Right lobe of liver (tissue), 6 donors: ENCODE data around the gene NBPF19. TPM values are rescaled to one million over a fixed set of nuclear protein-coding genes. Genes with fewer than 3 reads are reported as not detected.
"Not testable (repeated sequence)": the region's sequence is repeated elsewhere in the genome, so short reads cannot be mapped to it uniquely, and the experiment has no call there.

Experiments used
- ATAC-seq, 4 donors: fragments of 200-7000 bp; cut with Tn5 transposase; one replicate each; pipeline ENCODE4 v1.9.1; 2020; ENCODE audit warnings: mild to moderate bottlenecking in 4 of 4, moderate library complexity in 4 of 4
- DNase-seq, 3 donors: peaks; one replicate each; pipeline ENCODE4 v3.0.0-alpha.2; 2020
- H3K27ac ChIP-seq, 3 donors: fragments of 200-600 bp; one replicate each; pipeline ENCODE4 v1.8.0; 2022
- H3K27me3 ChIP-seq, 2 donors: fragments of 200-600 bp; one replicate each; pipeline ENCODE4 v1.8.0; 2022
- H3K36me3 ChIP-seq, 4 donors: fragments of 200-600 bp; sonication (generic) in 1 of 4; one replicate each; pipeline versions ENCODE4 v1.5.1 to v1.8.0; 2017 to 2022; ENCODE audit warnings: control low read depth in 1 of 4
- H3K4me1 ChIP-seq, 4 donors: fragments of 200-600 bp; sonication (generic) in 1 of 4; one replicate each; pipeline versions ENCODE4 v1.5.1 to v1.8.0; 2017 to 2022; ENCODE audit warnings: control low read depth in 1 of 4
- H3K4me3 ChIP-seq, 3 donors: fragments of 200-600 bp; one replicate each; pipeline ENCODE4 v1.8.0; 2022
- H3K9me3 ChIP-seq, 4 donors: fragments of 200-600 bp; sonication (generic) in 1 of 4; one replicate each; pipeline versions ENCODE4 v1.5.1 to v1.8.0; 2017 to 2022; ENCODE audit warnings: control low read depth in 1 of 4
- WGBS: methylation state at CpG from one replicate; pipeline ENCODE4 v1.1.6; 2018; ENCODE audit warnings: low coverage, low lambda C conversion rate; ENCODE audit not compliant: insufficient coverage; ENCODE audit errors: missing lambda C conversion rate; 5-methylcytosine and 5-hydroxymethylcytosine counted together
- intact Hi-C, 2 donors: fragments of 100-400 bp; cut with DNase I; formaldehyde crosslinking; loops; one replicate each; pipeline versions ENCODE4 v1.11.2 to v1.14.1; 2022
- long read RNA-seq: library from polyadenylated mRNA; unstranded; transcript quantifications from one replicate; pipeline ENCODE4 v2.0.0, GENCODE V29; 2019
- total RNA-seq, 6 experiments: library from RNA; depleted of rRNA in 2 of 6; stranded (reverse); fragments of >200 nt in 2 of 6; fragmentation: NEBNext Ultra II Directional in 3 of 6; extraction: Animal tissue kit (Norgen Biotek cat#: 25700) in 3 of 6; gene quantifications; one replicate each; pipeline versions ENCODE4 v1.1.0 to v1.2.4, GENCODE V29; 2016 to 2023
- donor health status: DM: no; HTN: yes; CAD: no.
- donor health status: DM: no; HTN: no; CAD: no.
- donor health status: DM: no; HTN: no; CAD: no.
- donor health status: DM: no; HTN: yes; CAD: no.
- donor health status: DM: no; HTN: yes; CAD: no.

NBPF19 gene
- total RNA-seq: 10 to 100 TPM in 2 of 6 experiments, 1 to 10 TPM in 4; 7.3 to 13.5 (median 8.5) TPM
- long read RNA-seq, partial matches to known transcripts: 0 of 2 reads
- long read RNA-seq, other reads (novel, unspliced or antisense): 2 of 2 reads

- no CpG with 5 or more reads among the region's 2 CpGs for WGBS
- not testable (repeated sequence) for DNase-seq
Observed at GRCh38 chr1:149474745-149475144, at the start of gene NBPF19. TSS of gene NBPF19 (plus strand) at chr1:149475045. CDS start at chr1:149475933, 888 bp downstream.

GRCh38 chr1:149428317-149428716 lies 46.5 kb upstream of the NBPF19 start:
- H3K36me3 ChIP-seq, intact Hi-C loops, H3K4me1 ChIP-seq, H3K27me3 ChIP-seq, ATAC-seq, H3K9me3 ChIP-seq: not testable (repeated sequence)
- no CpG with 5 or more reads among the region's 3 CpGs for WGBS
- peak; percentile 28 to 76 (median 57) for DNase-seq
- Histone ChIP-seq H3K4me3 (peak overlapping the region in 1 of 3 donors; percentile 6), H3K27ac (peak overlapping the region in 2 of 3 donors; percentile 57 to 69)

More at GRCh38 chr1:149474745-149475144, at the start of gene NBPF19:
- H3K27me3 ChIP-seq, H3K9me3 ChIP-seq, H3K27ac ChIP-seq, ATAC-seq, intact Hi-C loops, H3K4me3 ChIP-seq, H3K36me3 ChIP-seq, H3K4me1 ChIP-seq: not testable (repeated sequence)

GRCh38 chr1:149445451-149445850 lies 29.4 kb upstream of the NBPF19 start:
- WGBS: 5% methylated on average over 3 of the region's 6 CpGs
- not testable (repeated sequence) for H3K4me3 ChIP-seq
- peak in 2 of 3 donors; percentile 12 to 49 for DNase-seq

GRCh38 chr1:149452196-149452595 lies 22.6 kb upstream of the NBPF19 start:
- H3K27ac ChIP-seq, intact Hi-C loops, DNase-seq, H3K9me3 ChIP-seq, H3K4me1 ChIP-seq, ATAC-seq, H3K27me3 ChIP-seq, H3K36me3 ChIP-seq, H3K4me3 ChIP-seq: not testable (repeated sequence)
- 100% methylated on average over 1 of the region's 2 CpGs for WGBS

More at GRCh38 chr1:149445451-149445850, 29.4 kb upstream of the NBPF19 start:
- H3K4me1 ChIP-seq, ATAC-seq, intact Hi-C loops, H3K27me3 ChIP-seq, H3K9me3 ChIP-seq, H3K36me3 ChIP-seq, H3K27ac ChIP-seq: not testable (repeated sequence)

GRCh38 chr1:149452652-149453051 lies 22.2 kb upstream of the NBPF19 start:
- H3K4me3 ChIP-seq, H3K9me3 ChIP-seq, intact Hi-C loops, H3K36me3 ChIP-seq, ATAC-seq, H3K27me3 ChIP-seq, DNase-seq, H3K27ac ChIP-seq, H3K4me1 ChIP-seq: not testable (repeated sequence)
- WGBS: no CpG with 5 or more reads among the region's 1 CpG

- H3K36me3 ChIP-seq, ATAC-seq, H3K9me3 ChIP-seq, H3K27me3 ChIP-seq, H3K4me1 ChIP-seq, H3K27ac ChIP-seq, intact Hi-C loops: not testable (repeated sequence)
- peak; percentile 22 to 53 (median 48) for DNase-seq
- 3% methylated on average over 6 of the region's 36 CpGs for WGBS
- peak overlapping the region; percentile 20 to 35 (median 26) for H3K4me3 ChIP-seq
Observed at GRCh38 chr1:149558350-149558825, 83.5 kb downstream of the NBPF19 start.

- H3K4me1 ChIP-seq, intact Hi-C loops, H3K9me3 ChIP-seq, ATAC-seq, H3K4me3 ChIP-seq, H3K27me3 ChIP-seq, H3K36me3 ChIP-seq, H3K27ac ChIP-seq: not testable (repeated sequence)
- WGBS: no CpG with 5 or more reads among the region's 23 CpGs
- DNase-seq: peak in 1 of 3 donors; percentile 35
Observed at GRCh38 chr1:149561806-149562205, 87.0 kb downstream of the NBPF19 start.

GRCh38 chr1:149565485-149565884 lies 90.6 kb downstream of the NBPF19 start:
- H3K27ac ChIP-seq, ATAC-seq, H3K9me3 ChIP-seq, H3K4me1 ChIP-seq, H3K4me3 ChIP-seq, intact Hi-C loops, H3K27me3 ChIP-seq, H3K36me3 ChIP-seq, DNase-seq: not testable (repeated sequence)
- WGBS: no CpG with 5 or more reads among the region's 4 CpGs

GRCh38 chr1:149572763-149573162 lies 97.9 kb downstream of the NBPF19 start:
- H3K9me3 ChIP-seq, H3K4me1 ChIP-seq, H3K27me3 ChIP-seq, DNase-seq, intact Hi-C loops, ATAC-seq, H3K4me3 ChIP-seq, H3K27ac ChIP-seq, H3K36me3 ChIP-seq: not testable (repeated sequence)

GRCh38 chr1:149585592-149585991 lies 110.7 kb downstream of the NBPF19 start:
- H3K4me3 ChIP-seq, intact Hi-C loops, H3K27ac ChIP-seq, ATAC-seq, DNase-seq, H3K4me1 ChIP-seq, H3K9me3 ChIP-seq, H3K36me3 ChIP-seq, H3K27me3 ChIP-seq: not testable (repeated sequence)
- no CpG with 5 or more reads among the region's 2 CpGs for WGBS
